Measurements from ENCODE around the gene MUSK.

Gene MUSK

DNA sequence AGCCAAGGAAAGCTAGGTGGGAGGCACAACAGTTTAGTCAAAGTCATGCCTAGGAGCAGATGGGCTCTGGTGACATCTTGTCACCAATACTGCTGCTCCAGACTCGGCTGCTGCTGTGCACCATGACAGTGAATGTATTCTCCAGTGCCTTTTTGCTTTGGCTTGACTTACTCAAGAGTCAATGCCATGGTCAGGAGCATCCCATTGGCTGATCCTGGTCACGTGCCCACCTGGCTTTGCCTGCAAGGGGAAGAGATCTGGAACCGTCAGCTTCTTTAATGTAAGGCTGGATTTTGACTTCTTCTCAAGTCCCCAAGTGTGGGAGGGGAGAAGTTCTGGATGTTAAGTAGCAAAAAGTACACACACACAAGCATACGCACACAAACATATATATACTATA, 19.9 kb upstream of the MUSK start:
- no peaks in the 10 kb centered on the region for H3K27me3 ChIP-seq
- no peak overlapping the region for H3K27ac ChIP-seq
- intact Hi-C loops (cut with DNase I; ENCODE audit: low total_unique reads) = no loop called here
- TF ChIP-seq, protein P1, sequence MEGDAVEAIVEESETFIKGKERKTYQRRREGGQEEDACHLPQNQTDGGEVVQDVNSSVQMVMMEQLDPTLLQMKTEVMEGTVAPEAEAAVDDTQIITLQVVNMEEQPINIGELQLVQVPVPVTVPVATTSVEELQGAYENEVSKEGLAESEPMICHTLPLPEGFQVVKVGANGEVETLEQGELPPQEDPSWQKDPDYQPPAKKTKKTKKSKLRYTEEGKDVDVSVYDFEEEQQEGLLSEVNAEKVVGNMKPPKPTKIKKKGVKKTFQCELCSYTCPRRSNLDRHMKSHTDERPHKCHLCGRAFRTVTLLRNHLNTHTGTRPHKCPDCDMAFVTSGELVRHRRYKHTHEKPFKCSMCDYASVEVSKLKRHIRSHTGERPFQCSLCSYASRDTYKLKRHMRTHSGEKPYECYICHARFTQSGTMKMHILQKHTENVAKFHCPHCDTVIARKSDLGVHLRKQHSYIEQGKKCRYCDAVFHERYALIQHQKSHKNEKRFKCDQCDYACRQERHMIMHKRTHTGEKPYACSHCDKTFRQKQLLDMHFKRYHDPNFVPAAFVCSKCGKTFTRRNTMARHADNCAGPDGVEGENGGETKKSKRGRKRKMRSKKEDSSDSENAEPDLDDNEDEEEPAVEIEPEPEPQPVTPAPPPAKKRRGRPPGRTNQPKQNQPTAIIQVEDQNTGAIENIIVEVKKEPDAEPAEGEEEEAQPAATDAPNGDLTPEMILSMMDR (IDR thresholded peaks at IDR 0.05) = no peak
- no peak for DNase-seq
- no peak overlapping the region for H3K4me3 ChIP-seq
- H3K36me3 ChIP-seq = no peaks in the 10 kb centered on the region
- peaks cover 0 to 27% (median 2%) of the 10 kb centered on the region in 4 donors for H3K4me1 ChIP-seq
- H3K9me3 ChIP-seq = no peaks in the 10 kb centered on the region

DNA sequence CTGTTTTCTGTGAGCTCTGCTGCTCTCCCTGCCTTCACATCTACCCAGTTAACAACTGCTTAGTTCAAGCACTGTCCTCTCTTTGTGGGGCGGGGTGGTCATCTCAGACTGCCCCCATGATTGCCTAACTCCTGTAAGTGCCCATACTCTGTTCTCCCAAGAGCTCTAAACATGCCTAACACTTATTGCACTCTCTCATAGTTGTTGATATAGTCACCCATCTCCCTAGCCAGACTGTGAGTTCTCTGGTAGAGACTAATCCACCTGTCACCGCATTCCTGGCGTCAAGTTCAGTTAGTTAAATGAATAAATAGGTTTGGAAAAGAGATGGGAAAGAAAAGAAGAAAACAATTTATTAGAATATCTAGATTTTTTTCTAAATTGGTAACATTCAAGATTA, 18.3 kb upstream of the MUSK start:
- no peaks in the 10 kb centered on the region for H3K9me3 ChIP-seq
- no peak for DNase-seq
- H3K27ac ChIP-seq = peak overlapping the region; percentile 60 to 64
- peaks cover 0 to 28% (median 2%) of the 10 kb centered on the region in 4 donors for H3K4me1 ChIP-seq
- no peaks in the 10 kb centered on the region for H3K27me3 ChIP-seq
- H3K4me3 ChIP-seq = no peak overlapping the region
- intact Hi-C loops (cut with DNase I; ENCODE audit: low total_unique reads) = loop anchor here (5.0 kb wide), 1 partner anchor 387 kb away; the partner anchor contains the start of gene LPAR1
- TF ChIP-seq, protein P1 (IDR thresholded peaks at IDR 0.05) = no peak
- no peaks in the 10 kb centered on the region for H3K36me3 ChIP-seq

DNA sequence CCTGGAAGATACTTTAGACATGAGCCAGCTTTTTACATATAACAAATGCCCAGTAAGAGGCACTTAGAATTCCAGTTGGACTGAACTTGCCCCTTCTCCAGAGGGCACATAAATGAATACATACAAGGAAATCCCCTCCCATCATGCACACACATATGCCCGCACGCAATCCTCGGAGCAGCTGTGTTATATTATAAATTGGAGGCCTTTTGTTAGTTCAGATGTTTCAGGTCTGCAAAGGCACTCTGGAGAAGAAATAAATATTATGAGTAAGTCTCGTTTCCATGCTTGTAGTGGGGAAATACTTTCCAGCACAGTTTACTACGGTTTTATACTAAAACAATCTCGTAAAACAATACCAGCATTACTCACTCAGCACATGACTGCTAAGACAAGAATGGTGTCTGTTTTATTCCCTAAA, 17.6 kb upstream of the MUSK start:
- TF ChIP-seq, protein P1 (IDR thresholded peaks at IDR 0.05) = no peak
- Histone ChIP-seq H3K9me3 (no peaks in the 10 kb centered on the region), H3K27me3 (no peaks in the 10 kb centered on the region), H3K36me3 (no peaks in the 10 kb centered on the region), H3K27ac (peak overlapping the region; percentile 60 to 64), H3K4me1 (peaks cover 0 to 35% (median 2%) of the 10 kb centered on the region in 4 donors), H3K4me3 (no peak overlapping the region)
- intact Hi-C loops (cut with DNase I; ENCODE audit: low total_unique reads) = loop anchor here (5.0 kb wide), 1 partner anchor 386 kb away; the partner anchor contains the start of gene LPAR1
- peak in 1 of 2 donors; percentile 37 for DNase-seq

DNA sequence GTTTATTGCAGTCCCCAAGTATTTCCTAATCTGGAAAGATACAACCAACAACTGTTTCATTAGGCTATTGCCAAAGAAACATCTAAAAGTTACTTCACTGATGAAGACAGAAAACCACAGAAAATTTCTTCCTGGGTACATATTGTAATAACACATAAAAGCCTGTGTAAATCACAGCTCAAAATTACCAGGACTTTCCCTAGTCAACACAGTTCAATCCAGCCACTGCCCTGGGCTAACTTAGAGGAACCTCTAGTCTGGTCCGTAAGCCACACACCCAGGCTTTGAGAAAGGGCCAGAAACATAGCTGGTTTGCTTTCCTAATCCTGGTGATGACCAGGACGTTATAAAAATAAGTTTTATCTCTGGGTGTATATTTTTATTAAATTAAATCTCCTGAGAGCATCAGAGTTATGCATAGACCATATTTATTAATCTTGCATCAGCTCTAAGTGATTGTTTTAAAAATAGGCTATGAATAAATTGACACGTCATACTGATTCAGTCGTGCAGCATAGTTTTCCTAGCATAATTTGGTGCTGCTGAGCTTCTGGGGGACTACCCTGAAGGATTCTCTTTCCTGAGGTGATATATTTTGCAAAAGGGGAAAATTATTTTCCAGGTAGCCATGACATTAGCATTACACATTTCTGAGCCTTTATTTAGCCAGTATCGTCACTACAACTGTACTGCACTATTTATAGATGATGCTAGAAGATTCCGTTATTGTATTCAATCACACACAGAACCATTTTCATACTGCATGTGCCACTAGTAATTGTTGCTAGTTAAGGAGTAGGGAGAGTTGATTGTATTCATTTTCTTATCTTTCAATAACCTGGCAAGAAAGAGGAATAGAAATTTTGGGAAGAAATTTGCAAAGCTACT, 12.6 kb upstream of the MUSK start:
- peak overlapping the region; percentile 19 to 57 for H3K27ac ChIP-seq
- TF ChIP-seq, protein P1 (IDR thresholded peaks at IDR 0.05) = no peak
- H3K4me3 ChIP-seq = peak overlapping the region in 1 of 2 donors; percentile 1
- H3K4me1 ChIP-seq = peaks cover 0 to 28% (median 0%) of the 10 kb centered on the region in 4 donors
- DNase-seq = peak; percentile 78 to 83
- no peaks in the 10 kb centered on the region for H3K9me3 ChIP-seq
- no peaks in the 10 kb centered on the region for H3K36me3 ChIP-seq
- intact Hi-C loops (cut with DNase I; ENCODE audit: low total_unique reads) = no loop called here
- no peaks in the 10 kb centered on the region for H3K27me3 ChIP-seq

DNA sequence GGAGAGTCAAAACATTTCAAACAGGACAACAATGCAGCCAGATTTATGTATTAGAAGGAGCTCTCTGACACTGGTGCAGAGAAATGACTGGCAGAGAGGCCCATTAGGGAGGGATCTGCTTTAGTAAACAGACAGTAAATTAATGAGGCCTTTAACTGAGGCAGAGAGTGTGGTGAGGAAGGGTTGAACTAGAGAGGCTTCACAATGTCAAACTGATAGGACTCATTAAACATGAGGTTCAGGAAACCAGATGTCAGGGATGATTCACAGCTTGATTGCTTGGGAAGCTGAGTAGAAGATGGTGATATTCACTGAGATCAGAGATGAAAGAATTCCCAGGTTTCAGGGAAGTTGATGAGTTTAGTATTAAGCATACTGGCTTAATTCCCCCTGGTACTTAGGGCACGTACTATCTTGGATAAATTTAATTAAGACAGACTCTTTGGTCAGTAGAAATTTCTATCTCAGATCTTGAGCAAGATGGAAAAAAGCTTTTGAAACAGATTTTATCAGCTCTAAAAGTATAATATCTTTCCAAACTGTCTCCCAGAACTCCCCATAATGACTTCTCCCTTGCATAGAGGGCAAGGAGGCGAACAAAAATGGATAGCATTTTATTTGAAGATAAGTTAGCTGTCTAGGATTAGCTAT, 8.6 kb upstream of the MUSK start:
- TF ChIP-seq, protein P1 (IDR thresholded peaks at IDR 0.05) = no peak
- Histone ChIP-seq H3K4me1 (peaks cover 0 to 18% (median 0%) of the 10 kb centered on the region in 4 donors), H3K36me3 (no peaks in the 10 kb centered on the region), H3K27ac (no peak overlapping the region), H3K9me3 (no peaks in the 10 kb centered on the region), H3K4me3 (no peak overlapping the region), H3K27me3 (no peaks in the 10 kb centered on the region)
- DNase-seq = no peak
- intact Hi-C loops (cut with DNase I; ENCODE audit: low total_unique reads) = no loop called here

All from tibial artery (tissue), 4 donors.